ENCODE measurements around the gene TMEM53. TPM values are rescaled to one million over a fixed set of nuclear protein-coding genes. Genes with fewer than 3 reads are reported as not detected.

The TMEM53 gene
- total RNA-seq, 2 donors from 2014 or later: 2.7 to 6.9 TPM

DNA sequence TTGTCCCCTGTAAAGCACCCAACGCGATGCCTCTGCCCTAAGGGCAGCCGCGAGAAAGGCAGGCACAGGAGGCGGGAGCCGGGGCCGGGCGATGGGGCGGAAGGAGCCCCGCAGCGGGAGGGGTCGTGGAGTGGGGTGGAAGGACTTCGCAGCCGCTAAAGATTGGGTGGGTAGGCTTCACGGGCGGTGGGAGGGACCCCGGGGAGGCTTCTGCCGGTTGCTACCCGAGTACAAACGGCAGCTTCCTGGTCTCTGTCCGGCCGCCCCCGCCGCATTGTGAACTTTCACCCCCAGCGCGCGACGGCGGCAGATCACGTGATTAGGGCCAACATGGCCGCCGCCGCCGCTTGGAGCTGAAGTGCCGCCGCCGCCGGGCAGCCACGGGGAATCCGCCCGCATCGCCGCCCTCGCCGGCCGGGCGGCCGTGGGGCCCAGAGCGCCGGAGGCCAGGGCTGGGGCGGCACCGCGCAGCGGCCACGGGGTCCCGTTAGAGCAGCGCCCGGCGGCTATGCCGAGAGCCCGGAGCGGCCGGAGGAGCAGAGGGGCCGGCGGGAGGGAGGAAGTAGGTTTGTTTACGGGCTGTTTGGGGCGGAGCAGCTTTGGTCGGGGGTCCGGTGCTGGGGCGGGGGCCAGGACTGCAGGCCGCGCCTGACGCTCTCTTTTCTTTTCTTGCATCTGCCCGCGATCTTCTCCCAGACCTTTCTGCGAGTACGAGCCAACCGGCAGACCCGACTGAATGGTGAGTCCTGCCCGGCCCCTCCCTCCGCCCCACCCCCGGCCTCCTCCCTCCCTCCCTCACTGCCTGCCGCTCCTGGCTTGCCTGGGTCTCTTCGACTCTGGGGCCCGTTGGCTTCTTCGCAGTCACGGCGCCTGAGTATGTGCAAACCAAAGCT lies 42.4 kb downstream of the TMEM53 start:
- peaks cover 10% of the 10 kb centered on the region for H3K4me1 ChIP-seq (replicated peaks)
- peak; percentile 78 for DNase-seq (ENCODE audit: low spot score)
- TF ChIP-seq CTCF (IDR thresholded peaks at IDR 0.05) (peak in 1 of 4 experiments; percentile 22), POLR2A (IDR thresholded peaks at IDR 0.05) (peak; percentile 31), POLR2AphosphoS5 (IDR thresholded peaks at IDR 0.05) (peak; percentile 50)
- H3K36me3 ChIP-seq: peaks cover 0 to 8% of the 10 kb centered on the region in 2 donors
- WGBS: under 1% methylated on average over 86 of the region's 88 CpGs
- intact Hi-C loops (cut with DNase I): no loop called here
- H3K27me3 ChIP-seq (replicated peaks; ENCODE audit: insufficient read depth): no peaks in the 10 kb centered on the region
- peak overlapping the region; percentile 53 to 81 for H3K4me3 ChIP-seq
- peak overlapping the region; percentile 84 to 90 for H3K27ac ChIP-seq
- H3K9me3 ChIP-seq: no peaks in the 10 kb centered on the region

DNA sequence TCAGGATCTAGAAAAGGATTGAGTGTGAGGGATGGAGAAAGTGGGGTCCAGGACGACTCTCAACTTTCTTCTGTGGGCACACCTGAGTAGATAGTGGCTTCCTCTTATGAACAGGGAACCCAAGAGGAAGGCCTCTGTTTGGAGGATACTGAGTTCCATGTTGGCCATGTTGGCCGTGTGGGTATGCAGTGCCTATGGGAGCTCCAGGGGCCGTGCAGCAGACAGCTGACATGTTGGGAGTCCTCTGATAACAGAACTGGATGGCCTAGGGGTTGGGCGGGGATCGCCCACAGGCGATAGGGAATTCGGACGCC lies 43.0 kb downstream of the TMEM53 start:
- 15% methylated on average over 8 of the region's 8 CpGs for WGBS
- H3K36me3 ChIP-seq: peaks cover 0 to 6% of the 10 kb centered on the region in 2 donors
- H3K27ac ChIP-seq: peak overlapping the region; percentile 84 to 90
- TF ChIP-seq CTCF (IDR thresholded peaks at IDR 0.05): no peak
- no peak for TF ChIP-seq POLR2A (IDR thresholded peaks at IDR 0.05)
- no peak for TF ChIP-seq POLR2AphosphoS5 (IDR thresholded peaks at IDR 0.05)
- H3K4me1 ChIP-seq (replicated peaks): peaks cover 10% of the 10 kb centered on the region
- H3K27me3 ChIP-seq (replicated peaks; ENCODE audit: insufficient read depth): no peaks in the 10 kb centered on the region
- peak overlapping the region; percentile 53 to 81 for H3K4me3 ChIP-seq
- peak; percentile 10 for DNase-seq (ENCODE audit: low spot score)
- H3K9me3 ChIP-seq: no peaks in the 10 kb centered on the region
- intact Hi-C loops (cut with DNase I): no loop called here

GRCh38 chr1:44630116-44630515 lies 44.2 kb downstream of the TMEM53 start:
- Histone ChIP-seq H3K9me3 (no peaks in the 10 kb centered on the region), H3K27ac (no peak overlapping the region), H3K4me1 (replicated peaks) (peaks cover 10% of the 10 kb centered on the region), H3K4me3 (no peak overlapping the region), H3K27me3 (replicated peaks; ENCODE audit: insufficient read depth) (no peaks in the 10 kb centered on the region), H3K36me3 (no peaks in the 10 kb centered on the region)
- no peak for DNase-seq (ENCODE audit: low spot score)
- TF ChIP-seq CTCF (IDR thresholded peaks at IDR 0.05): no peak
- TF ChIP-seq POLR2AphosphoS5 (IDR thresholded peaks at IDR 0.05): no peak
- TF ChIP-seq POLR2A (IDR thresholded peaks at IDR 0.05): no peak
- 95% methylated on average over 2 of the region's 2 CpGs for WGBS
- intact Hi-C loops (cut with DNase I): no loop called here

DNA sequence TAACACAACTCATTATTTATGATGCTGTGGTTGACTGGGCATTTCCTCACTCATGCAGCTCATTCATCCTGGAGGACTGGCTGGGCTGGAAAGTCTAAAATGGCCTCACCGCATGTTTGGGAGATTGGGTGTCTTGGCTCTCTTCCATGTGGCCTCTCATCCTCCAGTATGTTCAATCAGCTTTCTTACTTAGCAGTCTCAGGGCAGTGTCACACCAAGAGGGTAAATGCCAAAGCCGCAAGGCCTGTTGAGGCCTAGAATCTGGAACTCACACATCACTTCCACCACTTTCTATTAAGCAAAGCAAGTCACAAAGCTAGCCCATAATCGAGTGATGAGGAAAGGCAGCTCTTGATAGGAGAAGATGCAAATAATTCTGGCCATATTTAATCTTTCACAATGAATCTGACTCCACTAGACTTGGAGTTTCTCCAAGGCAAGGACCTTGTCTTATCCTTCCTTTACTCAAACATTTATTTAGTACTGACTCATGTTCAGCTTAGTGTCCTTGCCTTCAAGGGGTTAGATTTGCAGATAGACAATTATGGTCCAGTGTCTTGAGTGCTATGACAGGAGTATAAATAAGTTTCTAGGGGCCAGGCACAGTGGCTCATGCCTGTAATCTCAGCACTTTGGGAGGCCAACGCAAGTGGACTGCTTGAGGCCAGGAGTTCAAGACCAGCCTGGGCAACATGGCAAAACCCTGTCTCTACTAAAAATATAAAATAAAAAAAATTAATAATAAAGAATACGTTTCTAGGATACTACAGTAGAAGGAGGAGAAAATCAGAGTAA lies 45.1 kb downstream of the TMEM53 start:
- TF ChIP-seq POLR2AphosphoS5 (IDR thresholded peaks at IDR 0.05): no peak
- TF ChIP-seq CTCF (IDR thresholded peaks at IDR 0.05): no peak
- TF ChIP-seq POLR2A (IDR thresholded peaks at IDR 0.05): no peak
- no peaks in the 10 kb centered on the region for H3K27me3 ChIP-seq (replicated peaks; ENCODE audit: insufficient read depth)
- H3K9me3 ChIP-seq: no peaks in the 10 kb centered on the region
- no peak overlapping the region for H3K27ac ChIP-seq
- H3K4me3 ChIP-seq: no peak overlapping the region
- H3K36me3 ChIP-seq: no peaks in the 10 kb centered on the region
- WGBS: 85% methylated on average over 5 of the region's 5 CpGs
- intact Hi-C loops (cut with DNase I): no loop called here
- H3K4me1 ChIP-seq (replicated peaks): peaks cover 10% of the 10 kb centered on the region
- no peak for DNase-seq (ENCODE audit: low spot score)

Measured in prostate gland (tissue), 2 donors.